ENCODE results near the gene TMEM235.

DNA sequence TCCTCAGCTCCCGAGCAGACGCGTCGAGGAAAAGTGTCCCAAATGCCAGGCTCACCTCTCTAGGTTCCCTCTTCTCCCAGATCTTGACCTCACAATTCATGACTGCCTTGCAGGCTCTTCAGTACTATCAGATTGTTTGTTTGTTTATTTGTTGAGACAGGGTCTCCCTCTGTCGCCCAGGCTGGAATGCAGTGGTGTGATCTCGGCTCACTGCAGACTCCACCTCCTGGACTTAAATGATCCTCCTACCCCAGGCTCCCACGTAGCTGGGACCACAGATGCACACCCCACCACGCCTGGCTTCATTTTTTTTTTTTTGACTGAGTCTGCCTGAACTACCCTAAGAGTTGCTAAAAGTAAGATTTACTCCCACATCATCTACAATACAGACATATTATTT is 15.9 kb downstream of the TMEM235 start:
- TF ChIP-seq GABPA (IDR thresholded peaks at IDR 0.05 in 1 of 2, conservative IDR thresholded peaks at IDR 0.05 in 1 of 2), result no peak
- no peak for TF ChIP-seq CTCF (IDR thresholded peaks at IDR 0.05; ENCODE audit: low read depth, low read length, missing input control)
- no peak for TF ChIP-seq RAD21 (IDR thresholded peaks at IDR 0.05)
- no peak for TF ChIP-seq ZBTB33 (IDR thresholded peaks at IDR 0.05)
- TF ChIP-seq YY1 (IDR thresholded peaks at IDR 0.05), result no peak
- no peak for TF ChIP-seq JUND (IDR thresholded peaks at IDR 0.05)
- TF ChIP-seq, protein P1, sequence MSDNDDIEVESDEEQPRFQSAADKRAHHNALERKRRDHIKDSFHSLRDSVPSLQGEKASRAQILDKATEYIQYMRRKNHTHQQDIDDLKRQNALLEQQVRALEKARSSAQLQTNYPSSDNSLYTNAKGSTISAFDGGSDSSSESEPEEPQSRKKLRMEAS (IDR thresholded peaks at IDR 0.05), result no peak
- no peak for TF ChIP-seq SP1 (IDR thresholded peaks at IDR 0.05)
- TF ChIP-seq, protein P2, sequence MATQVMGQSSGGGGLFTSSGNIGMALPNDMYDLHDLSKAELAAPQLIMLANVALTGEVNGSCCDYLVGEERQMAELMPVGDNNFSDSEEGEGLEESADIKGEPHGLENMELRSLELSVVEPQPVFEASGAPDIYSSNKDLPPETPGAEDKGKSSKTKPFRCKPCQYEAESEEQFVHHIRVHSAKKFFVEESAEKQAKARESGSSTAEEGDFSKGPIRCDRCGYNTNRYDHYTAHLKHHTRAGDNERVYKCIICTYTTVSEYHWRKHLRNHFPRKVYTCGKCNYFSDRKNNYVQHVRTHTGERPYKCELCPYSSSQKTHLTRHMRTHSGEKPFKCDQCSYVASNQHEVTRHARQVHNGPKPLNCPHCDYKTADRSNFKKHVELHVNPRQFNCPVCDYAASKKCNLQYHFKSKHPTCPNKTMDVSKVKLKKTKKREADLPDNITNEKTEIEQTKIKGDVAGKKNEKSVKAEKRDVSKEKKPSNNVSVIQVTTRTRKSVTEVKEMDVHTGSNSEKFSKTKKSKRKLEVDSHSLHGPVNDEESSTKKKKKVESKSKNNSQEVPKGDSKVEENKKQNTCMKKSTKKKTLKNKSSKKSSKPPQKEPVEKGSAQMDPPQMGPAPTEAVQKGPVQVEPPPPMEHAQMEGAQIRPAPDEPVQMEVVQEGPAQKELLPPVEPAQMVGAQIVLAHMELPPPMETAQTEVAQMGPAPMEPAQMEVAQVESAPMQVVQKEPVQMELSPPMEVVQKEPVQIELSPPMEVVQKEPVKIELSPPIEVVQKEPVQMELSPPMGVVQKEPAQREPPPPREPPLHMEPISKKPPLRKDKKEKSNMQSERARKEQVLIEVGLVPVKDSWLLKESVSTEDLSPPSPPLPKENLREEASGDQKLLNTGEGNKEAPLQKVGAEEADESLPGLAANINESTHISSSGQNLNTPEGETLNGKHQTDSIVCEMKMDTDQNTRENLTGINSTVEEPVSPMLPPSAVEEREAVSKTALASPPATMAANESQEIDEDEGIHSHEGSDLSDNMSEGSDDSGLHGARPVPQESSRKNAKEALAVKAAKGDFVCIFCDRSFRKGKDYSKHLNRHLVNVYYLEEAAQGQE (IDR thresholded peaks at IDR 0.05), result no peak

Data from liver (tissue), 3 donors.